ENCODE results near the gene YAF2.

Gene YAF2

GRCh38 chr12:42109031-42109430, 129.0 kb downstream of the YAF2 start:
- DNase-seq (ENCODE audit: low read depth): no peak
- TF ChIP-seq CTCF (IDR thresholded peaks at IDR 0.05; ENCODE audit: low read depth, low read length, missing control alignments): no peak
- H3K4me3 ChIP-seq (ENCODE audit: low read depth, low read length): no peak overlapping the region
